ENCODE data around the gene ARHGAP5.
"Not testable (repeated sequence)": the region's sequence is repeated elsewhere in the genome, so short reads cannot be mapped to it uniquely, and the experiment has no call there.

Gene ARHGAP5

DNA sequence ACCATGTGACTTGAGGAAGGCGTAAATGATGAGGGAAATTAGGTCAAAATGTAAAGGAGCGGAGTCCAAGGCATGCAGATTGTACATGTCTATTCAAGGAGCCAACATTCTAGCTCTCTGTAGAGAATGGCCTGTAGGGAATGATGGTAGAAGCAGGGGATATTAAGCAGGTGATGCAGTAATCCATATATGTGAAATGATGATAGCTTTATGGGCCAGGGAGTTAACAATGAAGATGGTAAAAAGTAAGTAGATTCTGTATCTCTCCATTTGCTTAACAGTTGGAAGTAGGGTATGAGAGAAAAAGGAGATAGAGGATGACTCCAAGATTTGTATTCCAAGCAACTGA, 33.4 kb downstream of the ARHGAP5 start:
- no peak for DNase-seq

DNA sequence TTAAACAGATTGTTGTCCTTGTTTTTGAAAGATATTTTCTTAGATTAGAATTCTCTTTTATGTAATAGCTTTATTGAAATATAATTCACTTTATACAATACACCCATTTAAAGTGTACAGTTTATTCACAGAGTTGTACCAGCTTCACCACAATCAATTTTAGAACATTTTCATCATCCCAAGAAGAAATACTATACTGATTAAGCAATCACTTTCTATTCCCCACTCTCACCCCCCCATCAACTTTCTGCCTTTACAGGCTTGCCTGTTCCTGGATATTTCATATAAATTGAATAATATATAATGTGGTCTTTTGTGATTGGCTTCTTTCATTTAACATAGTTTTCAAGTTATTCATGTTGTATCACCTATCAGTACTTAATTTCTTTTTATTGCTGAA, 44.4 kb downstream of the ARHGAP5 start:
- no peak for DNase-seq

DNA sequence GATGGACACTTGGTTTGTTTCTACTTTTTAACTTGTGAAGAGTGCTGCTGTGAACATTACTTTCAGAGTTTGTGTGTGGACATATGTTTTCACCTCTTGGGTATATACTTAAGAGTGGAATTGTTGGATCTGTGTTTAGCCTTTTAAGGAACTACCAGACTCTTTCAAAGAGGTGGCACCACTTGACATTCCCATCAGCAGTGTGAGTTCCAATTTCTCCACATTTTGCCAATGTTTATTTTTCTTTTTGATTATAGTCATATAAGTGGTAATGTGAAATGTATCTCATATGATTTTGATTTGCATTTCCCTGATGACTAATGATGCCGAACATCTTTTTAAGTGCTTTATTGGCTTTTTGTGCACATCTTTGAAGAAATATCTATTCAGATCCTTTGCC, 44.8 kb downstream of the ARHGAP5 start:
- no peak for DNase-seq

DNA sequence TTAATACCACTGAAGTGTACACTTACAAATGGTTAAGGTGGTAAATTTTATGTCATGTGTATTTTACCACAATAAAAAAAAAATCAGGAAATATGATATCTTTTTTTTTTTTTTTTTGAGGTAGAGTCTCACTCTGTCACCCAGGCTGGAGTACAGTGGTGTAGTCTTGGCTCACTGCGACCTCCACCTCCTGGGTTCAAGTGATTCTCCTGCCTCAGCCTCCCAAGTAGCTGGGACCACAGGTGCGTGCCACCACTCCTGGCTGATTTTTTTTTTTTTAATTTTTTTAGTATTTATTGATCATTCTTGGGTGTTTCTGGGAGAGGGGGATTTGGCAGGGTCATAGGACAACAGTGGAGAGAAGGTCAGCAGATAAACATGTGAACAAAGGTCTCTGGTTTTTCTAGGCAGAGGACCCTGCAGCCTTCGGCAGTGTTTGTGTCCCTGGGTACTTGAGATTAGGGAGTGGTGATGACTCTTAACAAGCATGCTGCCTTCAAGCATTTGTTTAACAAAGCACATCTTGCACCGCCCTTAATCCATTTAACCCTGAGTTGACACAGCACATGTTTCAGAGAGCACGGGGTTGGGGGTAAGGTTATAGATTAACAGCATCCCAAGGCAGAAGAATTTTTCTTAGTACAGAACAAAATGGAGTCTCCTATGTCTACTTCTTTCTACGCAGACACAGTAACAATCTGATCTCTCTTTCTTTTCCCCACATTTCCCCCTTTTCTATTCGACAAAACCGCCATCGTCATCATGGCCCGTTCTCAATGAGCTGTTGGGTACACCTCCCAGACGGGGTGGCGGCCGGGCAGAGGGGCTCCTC, 50.0 kb downstream of the ARHGAP5 start:
- not testable (repeated sequence) for DNase-seq

DNA sequence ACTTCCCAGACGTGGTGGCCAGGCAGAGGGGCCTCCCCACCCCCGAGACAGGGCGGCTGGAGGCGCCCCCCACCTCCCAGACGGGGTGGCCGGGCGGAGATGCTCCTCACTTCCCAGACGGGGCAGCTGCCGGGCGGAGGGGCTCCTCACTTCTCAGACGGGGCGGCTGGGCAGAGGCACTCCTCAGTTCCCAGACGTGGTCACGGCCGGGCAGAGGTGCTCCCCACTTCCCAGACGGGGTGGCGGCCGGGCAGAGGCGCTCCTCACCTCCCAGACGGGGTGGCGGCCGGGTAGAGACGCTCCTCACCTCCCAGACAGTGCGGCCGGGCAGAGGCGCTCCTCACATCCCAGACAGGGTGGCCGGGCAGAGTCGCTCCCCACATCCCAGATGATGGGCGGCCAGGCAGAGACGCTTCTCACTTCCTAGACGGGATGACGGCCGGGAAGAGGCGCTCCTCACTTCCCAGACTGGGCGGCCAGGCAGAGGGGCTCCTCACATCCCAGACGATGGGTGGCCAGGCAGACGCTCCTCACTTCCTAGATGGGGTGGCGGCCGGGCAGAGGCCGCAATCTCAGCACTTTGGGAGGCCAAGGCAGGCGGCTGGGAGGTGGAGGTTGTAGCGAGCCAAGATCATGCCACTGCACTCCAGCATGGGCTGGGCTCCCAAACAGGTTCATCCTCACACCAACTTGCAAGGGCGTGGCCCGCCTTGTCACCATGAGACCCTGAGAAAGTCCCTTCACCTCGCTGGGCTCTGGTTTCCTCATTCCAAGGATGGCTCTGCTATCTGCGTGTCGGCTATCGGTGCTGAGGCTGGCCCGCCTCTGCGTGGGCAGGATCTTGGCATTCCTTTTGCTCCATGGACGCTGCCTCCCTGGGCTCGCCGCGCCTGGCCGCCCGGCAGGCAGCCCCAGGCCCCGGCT, 50.9 kb downstream of the ARHGAP5 start:
- DNase-seq = not testable (repeated sequence)

DNA sequence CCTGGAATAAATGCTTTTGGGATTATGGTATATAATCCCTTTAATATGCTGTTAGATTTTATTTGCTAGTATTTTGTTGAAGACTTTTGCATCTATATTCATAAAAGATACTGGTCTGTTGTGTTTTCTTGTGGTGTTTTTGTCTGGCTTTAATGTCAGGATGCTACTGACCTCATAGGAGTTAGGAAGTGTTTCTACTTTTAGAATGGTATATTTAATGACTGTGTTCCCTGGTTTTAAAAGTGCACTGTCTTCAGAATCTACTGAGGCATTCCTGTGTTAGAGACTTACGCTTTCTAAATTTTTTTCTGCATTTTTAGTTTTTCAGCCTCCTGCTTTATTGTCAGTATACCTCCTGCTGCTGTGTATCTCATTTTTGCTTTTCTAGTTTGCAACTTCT, 51.6 kb downstream of the ARHGAP5 start:
- DNase-seq = no peak

DNA sequence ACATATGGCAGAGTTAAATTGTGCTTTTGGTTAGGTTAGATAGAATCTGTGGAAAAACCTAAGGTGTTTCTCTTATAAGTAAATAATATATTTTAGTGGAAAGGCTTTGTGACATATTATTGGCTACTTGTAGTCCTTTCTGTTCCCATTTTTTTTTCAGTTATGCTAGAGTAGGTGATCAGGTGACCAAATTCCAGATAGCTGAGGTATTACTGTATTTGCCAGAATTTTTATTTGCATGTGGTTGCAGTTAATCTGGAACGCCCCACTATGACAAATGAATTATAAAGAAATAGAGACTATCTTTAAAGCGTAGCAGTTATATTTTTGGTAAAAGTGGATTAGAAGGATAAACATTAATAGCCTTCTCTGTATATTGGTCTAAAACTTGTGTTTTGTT, 52.0 kb downstream of the ARHGAP5 start:
- no peak for DNase-seq

DNA sequence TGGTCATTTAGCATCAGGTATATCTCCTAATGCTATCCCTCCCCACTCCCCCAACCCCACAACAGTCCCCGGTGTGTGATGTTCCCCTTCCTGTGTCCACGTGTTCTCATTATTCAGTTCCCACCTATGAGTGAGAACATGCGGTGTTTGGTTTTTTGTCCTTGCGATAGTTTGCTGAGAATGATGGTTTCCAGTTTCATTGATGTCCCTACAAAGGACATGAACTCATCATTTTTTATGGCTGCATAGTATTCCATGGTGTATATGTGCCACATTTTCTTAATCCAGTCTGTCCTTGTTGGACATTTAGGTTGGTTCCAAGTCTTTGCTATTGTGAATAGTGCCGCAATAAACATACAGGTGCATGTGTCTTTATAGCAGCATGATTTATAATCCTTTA, 54.6 kb downstream of the ARHGAP5 start:
- DNase-seq = not testable (repeated sequence)

DNA sequence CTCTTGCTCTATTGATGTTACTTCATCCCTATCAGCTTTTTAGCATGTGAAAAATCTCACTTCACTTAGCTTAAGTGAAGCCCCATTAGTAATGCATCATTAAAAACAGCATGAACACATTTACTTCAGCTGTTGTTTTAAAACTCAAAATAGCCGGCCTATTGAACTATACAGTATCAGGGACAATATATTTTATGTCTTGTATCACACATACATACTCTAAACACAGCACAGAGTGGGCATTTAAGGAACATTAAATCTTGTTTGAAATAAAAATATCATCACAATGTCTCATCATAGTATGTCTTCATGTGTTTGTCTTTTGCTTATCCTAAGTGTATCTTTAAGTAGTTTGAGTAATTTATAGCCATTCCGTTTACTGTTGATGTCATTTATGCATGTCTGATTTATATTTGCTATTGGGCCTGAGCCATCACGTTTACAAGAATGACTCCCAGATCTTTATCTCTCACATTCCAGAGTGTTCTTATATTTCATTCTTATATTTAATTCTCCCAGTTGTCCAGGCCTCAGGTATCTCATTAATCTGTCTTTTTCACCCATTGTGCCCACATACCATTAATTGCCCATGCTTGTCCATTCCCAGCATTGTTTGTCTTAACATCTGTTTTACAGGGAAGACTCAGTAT, 57.5 kb downstream of the ARHGAP5 start:
- DNase-seq = no peak

DNA sequence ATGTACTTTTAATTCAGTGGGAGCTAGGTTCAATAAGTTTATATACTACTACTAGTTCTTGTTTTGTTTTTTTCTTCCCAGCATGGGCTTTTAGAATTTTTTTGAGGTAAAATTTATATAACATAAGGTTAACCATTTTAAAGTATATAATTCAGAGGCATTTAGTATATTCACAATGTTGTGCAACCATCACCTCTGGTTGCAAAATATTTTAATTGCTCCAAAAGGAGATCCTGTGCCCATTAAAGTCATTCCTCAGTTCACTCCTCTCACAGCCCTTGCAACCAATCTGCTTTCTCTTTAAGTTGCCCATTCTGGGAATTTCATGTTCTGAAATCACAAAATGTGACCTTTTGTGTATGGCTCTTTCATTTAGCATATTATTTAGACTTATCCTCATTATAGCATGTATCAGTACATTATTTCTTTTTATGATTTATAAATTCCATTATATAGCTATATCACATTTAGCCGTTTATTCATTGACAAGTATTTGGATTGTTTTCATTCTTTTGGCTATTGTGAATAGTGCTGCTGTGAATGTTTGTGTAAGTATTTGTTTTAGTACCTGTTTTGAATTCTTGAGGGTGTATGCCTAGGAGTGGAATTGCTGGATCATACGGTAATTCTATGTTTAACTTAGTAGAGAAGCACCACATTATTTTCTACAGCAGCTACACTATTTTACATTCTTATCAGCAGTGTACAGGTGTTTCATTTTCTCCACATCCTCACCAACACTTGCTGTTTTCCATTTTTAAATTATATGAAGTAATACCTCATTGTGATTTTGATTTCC, 59.1 kb downstream of the ARHGAP5 start:
- DNase-seq = no peak

DNA sequence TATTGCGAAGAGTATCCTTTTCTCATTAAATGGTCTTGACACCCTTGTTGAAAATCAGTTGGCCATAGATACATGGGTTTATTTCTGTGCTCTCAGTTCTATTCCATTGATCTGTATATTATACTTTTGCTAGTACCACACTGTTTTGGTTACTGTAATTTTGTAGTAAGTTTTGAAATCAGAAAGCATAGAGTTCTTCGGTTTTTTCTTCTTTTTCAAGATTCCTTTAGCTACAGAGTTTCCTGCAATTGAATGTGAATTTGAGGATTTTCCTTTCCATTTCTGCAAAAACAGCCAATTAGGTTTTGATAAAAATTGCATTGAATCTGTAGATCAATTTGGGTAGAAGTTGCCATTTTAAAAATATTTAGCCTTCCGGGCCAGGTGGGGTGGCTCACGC, 60.2 kb downstream of the ARHGAP5 start:
- no peak for DNase-seq

DNA sequence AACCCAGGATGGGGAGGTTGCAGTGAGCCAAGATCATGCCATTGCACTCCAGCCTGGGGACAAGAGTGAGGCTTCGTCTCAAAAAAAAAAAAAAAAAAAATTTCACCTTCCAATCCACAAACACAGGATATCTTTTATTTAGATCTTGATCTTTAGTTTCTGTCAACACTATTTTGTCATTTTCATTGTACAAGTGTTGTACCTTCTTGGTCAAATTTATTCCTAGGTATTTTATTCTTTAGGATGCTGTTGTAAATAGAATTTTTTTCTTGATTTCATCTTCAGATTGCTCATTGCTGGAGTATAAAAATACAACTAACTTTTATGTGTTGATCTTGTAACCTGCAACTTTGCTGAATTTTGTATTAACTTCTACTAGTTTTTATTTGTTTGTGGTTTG, 60.8 kb downstream of the ARHGAP5 start:
- DNase-seq = no peak

DNA sequence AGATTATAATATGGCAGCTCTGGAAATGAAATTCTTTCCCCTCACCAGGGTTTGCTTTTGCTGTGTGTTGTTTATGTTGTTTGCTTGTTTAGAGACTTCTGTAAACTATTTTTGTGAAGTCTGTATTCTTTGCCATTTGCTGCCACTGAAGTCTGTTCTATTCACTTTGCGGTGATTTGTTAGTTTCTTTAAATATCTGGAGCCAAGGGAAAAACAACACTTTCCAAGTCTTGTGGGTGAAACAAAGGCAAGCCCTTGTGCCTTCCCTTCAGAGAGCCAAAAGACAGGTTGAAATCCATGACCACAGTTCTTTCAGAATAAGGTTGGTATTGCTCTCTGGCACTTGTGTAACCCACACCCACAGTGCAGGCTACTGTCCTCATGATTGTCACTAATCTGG, 65.2 kb downstream of the ARHGAP5 start:
- DNase-seq = no peak

DNA sequence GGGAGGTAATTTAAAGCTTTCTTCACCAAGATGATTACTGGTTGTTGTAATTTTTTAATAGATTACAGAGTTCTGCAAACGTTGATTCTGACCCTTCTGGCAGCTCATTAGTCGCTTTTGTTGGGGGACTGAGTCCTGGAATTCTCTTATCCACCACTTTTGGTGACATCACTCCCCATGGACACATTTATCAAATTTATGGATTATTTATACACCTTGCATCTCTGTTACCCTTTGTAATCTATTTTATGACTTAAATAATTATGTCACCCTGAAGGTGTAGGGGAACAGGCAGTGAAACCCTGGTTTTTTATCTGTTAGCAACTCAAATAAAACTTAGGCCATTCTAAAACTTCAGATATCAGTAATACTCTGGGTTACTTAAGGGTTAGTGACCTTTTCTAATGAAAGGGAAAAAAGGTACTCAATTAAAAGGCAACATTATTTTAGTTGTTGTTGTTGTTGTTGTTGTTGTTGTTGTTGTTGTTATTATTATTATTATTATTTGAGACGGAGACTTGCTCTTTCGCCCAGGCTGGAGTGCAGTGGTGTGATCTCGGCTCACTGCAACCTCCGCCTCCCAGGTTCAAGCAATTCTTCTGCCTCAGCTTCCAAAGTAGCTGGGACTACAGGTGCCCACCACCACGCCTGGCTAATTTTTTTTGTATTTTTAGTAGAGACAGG, 65.8 kb downstream of the ARHGAP5 start:
- DNase-seq = no peak

DNA sequence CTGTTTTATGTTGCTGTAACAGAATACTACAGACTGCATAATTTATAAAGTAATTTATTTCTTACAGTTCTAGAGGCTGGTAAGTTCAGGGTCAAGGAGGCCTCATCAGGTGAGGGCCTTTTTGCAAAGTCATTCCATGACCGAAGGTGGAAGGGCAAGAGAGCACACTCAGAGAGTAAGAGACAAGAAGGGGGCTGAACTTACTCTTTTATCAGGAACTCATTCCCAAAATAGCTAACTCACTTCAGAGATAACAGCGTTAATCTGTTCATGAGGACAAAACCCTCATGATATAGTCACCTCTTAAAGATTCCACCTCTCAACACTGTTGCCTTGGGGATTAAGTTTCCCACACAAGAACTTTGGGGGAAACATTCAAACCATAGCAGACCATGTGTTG, 73.3 kb downstream of the ARHGAP5 start:
- DNase-seq = no peak

DNA sequence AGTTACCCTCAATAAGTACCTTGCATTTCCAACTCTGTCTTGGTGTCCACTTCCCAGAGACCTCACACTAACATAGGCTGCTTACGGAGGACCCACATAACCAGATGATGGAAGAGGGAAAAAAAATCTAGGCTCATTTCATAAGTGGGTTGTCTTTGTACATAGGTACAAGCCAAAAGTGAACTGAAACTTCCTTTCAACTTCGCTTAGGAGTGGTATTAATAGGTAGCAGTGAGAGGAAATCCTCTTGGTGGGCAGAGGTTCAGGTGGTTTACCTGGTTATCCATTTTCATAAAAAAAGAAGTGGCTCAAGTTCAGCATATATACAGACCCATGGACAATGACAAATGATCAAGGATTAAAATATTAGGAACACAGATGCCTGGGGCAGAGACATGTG, 88.9 kb downstream of the ARHGAP5 start:
- DNase-seq = no peak

DNA sequence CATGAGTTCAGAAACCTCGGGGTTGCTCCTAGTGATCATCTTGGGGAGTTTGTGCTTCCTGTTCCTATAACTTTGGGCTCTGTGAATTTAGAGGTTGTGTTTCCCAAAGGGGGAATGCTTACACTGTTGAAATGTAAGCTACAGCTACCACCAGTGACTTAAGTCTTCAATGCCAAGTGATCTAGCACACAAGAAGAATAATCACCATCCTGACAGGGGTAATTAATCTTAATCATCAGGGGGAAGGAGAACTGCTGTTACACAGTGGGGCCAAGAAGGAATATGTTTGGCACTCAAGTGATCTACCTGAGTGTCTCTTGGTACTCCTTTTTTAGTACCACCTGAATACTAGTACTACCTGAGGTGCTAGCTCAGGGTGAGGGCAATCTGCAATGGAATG, 89.8 kb downstream of the ARHGAP5 start:
- DNase-seq = no peak

DNA sequence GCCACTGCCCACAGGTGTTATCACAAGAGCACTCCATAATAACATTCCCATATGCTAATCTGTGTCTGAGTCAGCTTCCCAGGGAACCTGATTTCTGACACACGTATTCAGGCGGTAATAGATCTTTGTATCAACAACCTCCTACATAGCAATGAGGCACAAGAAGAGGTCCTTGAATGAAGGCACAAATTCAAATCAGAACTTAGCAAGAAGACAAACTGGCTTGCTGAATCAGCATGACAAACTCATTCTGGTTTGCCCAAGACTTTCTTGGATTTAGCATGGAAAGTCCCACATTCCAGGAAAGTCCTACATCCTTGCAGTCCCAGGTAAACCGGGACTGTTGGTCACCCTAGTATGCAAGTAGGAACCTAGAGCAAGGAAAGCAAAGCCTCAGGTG, 90.8 kb downstream of the ARHGAP5 start:
- no peak for DNase-seq

DNA sequence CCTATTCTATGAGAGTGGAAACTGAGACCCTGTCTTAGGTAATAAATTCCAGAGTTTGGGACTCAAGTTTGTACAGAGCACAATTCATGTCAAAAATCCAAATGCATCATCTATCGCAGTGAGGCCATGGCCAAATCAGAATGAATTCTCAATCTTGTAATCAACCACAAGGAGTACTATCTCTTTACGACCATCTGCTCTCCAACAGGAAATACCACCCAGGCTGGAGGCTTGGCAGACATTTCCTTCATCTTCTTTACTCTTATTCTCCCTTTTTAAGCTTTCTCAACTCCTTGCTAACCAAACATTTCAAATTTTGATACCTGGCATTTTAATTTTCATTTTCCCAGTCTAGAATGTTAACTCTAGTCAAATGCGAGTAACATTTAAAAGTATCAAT, 92.1 kb downstream of the ARHGAP5 start:
- no peak for DNase-seq

DNA sequence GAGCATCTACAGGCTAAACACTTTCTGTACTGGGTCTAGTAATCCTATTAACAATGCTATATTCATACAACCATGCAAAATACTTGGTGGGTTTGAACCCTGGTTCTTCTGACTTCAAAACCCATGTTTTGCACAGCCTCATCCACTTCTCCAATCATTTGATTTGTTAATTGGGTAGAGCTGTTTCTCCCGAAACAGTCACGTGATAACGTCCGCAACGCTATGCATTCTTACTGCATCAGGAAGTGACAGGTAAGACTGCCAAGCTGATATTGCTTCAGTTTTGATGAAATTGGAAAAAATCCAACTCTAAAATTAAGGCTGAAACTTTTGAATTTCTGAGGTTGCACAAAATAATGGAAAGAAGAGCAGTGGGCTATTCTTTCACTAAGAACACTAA, 94.4 kb downstream of the ARHGAP5 start:
- no peak for DNase-seq

DNA sequence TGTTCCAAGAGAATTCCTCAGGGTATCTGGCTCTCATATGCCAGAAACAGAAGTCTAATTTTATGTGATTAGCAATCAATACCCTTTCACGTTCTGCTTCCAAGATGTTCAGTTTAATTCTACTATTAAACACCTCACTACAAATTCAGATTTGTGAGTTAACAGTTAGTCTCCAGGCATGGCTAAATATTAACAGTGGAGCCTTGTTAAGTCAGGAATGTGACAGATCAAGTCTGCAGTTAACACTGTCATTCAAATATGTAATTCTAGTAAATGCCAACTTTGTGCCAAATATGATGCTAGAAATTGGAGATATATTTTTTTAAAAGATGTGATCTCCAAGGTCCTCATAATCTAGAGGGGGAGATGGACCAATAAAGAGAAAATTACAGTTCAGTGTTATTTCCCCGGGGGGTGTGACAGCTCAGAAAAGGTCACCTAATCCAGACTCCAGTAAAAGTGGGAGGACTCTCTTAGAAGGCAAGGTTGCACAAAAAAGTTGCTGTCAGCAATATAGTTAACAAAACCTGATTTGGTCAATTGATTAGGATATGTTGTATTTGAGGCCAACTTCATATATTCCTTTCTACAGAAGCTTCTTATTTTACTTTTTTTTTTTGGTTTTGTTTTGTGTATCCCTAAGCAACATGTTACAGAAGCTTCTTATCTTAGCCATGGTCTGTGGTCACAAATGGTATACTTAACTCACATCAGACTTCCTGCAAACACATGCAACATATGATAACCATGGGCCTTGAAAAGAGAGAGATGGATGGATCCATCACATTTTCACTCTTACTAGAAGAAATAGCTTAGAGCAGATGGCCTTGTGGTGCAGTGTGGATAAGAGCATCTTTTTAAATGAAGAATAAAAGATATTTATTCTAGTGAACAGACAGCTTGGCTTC, 106.3 kb downstream of the ARHGAP5 start:
- no peak for DNase-seq
